GM18519 (cell line): ENCODE measurements around the gene RNF144A.
A peak's percentile ranks its signal among the peaks of the same experiment; 100 is the strongest.
"Not testable (repeated sequence)": the region's sequence is repeated elsewhere in the genome, so short reads cannot be mapped to it uniquely, and the experiment has no call there.

Experiments
- ATAC-seq: cut with Tn5 transposase; IDR thresholded peaks from one replicate; pipeline ENCODE4 v1.9.1; 2021; ENCODE audit warnings: mild to moderate bottlenecking, moderate library complexity; ENCODE audit not compliant: unreplicated experiment, low FRiP score

RNF144A gene

DNA sequence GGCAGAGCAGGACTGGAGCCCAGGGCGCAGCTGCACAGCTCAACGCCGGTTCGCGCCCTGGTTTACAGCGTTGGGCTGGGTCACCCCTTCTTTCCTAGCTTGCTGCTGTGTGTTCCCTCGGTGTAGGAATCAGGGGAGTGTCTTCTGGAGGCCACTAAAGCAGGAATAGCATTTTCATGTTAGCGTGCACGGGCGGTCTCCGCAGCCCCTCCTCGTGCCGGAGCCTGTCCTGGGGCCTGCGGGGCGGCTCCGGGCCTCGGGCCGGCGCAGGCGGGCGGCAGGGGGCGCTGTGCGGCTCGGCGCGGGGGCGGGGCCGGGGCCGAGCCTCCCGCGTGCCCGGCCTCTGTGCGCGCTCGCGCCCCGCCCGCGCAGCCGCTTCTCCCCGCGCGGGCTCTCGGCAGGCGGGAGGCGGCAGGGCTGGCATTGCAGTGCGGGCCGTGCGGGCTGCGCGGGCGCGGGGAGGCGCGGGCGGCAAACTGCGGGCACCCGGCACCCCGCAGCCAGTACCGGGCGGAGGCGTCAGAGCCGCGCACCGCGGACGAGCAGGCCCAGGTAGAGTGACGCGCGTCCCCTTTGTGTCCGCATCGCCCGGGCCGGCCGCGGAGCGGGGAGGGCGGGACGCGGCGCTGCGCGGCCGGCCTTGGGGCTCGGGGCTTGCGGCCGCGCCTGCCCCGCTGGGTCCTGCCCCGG is at the start of gene RNF144A:
Gene RNF144A, plus strand, starts transcription at position 342 of the 690 bp plus-strand sequence. CDS start 79,515 bp downstream, outside the sequence.
- peak; percentile 73 for ATAC-seq

DNA sequence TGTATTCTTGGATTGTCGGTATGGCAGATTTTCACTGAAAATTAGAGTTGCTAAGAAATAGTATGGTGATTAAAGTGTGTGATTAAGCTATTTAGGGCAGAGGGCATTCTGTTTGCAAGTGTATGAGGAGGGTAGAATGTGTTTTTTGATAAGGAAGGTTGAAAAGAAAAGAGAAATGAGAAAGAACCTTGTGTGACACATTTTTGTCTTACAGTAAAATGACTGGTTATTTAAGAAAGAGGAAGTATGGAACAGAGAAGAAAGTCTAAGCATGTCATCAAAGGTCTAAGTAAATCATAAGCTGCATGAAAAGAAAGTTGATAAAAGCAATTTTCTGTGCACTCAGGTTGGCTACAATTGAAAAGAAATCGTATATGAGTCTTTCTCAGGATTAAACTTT is 44.8 kb upstream of the RNF144A start:
- peak; percentile 87 for ATAC-seq

GRCh38 chr2:6874032-6874431 is 43.2 kb upstream of the RNF144A start:
- no peak for ATAC-seq

DNA sequence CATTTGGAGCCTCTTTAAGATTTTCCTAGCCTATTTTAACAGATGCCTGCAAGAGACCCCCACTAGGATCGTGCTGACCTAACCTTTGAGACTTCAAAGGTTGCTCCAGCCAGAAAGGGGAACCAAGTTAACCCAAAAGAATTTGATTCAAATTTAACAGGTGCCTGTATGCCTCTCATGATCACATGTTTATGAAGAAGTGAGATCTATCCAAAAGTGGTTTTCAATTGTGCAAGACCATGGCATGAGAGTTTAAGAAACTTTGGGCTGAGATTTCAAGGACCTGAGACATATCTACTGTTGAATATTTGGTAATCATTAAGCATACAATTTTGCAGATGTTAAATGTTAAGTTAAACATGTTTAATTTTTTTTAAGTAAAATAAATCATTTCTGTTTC is 40.9 kb upstream of the RNF144A start:
- ATAC-seq, result no peak

- peak; percentile 84 for ATAC-seq
Observed at GRCh38 chr2:6877402-6878304, 39.6 kb upstream of the RNF144A start, which contains the start of gene RSAD2. RSAD2 (plus strand) TSS chr2:6877777; CDS start chr2:6877801, 24 bp downstream.

GRCh38 chr2:6878549-6878948 is 38.7 kb upstream of the RNF144A start:
- ATAC-seq, result no peak

GRCh38 chr2:6879011-6879410 is 38.2 kb upstream of the RNF144A start:
- ATAC-seq, result no peak

GRCh38 chr2:6880200-6880733 is 36.9 kb upstream of the RNF144A start:
- no peak for ATAC-seq

DNA sequence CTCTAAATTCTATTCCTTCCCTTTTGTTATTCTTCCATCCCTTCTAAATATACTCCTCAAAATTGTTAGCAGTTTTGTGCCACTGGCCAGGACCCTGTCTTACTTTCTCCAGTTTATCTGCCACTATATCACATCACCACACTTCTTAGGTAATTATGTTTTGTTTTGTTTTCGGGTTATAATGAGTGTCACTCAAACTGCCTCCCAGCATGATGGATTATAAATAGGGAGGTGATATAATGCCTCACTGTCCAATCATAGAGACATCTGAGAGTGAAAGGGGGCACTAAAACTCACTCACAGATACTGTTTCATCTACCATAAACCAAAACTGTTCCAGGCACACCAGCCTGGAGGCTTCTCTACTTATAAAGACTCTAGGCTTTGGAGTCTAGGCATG is 36.2 kb upstream of the RNF144A start:
- no peak for ATAC-seq

DNA sequence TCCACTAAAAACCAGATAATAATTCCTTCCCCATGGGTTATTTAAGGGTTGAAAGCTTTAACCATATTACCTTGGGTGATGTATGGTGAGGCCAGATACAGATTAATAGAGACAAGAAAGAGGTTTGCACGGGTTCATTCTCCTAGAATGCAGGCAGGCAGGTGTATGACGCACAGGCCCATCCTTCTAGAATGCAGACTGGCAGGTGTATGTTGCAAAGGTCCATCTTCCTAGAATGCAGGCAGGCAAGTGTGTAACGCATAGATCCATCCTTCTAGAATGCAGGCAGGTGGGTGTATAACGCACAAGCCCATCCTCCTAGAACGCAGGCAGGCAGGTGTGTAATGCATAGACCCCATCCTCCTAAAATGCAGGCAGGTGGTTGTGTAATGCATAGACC is 35.7 kb upstream of the RNF144A start:
- ATAC-seq, result no peak

GRCh38 chr2:6883448-6884122 is 33.6 kb upstream of the RNF144A start:
- no peak for ATAC-seq

- ATAC-seq, result no peak
Observed at GRCh38 chr2:6885551-6885950, 31.7 kb upstream of the RNF144A start.

GRCh38 chr2:6885968-6886367 is 31.2 kb upstream of the RNF144A start:
- no peak for ATAC-seq

DNA sequence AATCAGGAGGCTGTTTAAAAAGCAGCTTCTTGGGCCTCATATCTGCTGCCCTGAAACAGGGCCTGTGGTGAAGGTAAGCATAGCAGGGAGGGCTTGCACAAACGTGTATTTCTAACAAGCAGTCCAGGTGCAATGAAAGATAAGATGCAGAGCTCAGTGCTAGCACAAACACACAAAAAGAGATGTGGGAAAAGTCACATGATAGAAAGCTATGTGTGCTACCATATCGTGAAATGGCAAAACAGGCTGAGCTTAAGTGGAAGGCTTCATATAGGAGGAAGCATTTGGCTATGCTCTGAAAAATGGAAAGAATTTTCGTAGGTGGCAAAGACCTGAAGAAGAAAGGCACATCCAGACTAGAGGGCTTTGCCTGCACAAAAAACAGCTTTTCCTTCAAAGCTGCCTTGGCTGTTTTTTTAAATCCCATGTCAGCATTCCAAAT is 29.4 kb upstream of the RNF144A start:
- no peak for ATAC-seq

GRCh38 chr2:6888724-6889123 is 28.5 kb upstream of the RNF144A start:
- no peak for ATAC-seq

- ATAC-seq, result no peak
Observed at GRCh38 chr2:6893876-6894482, 23.2 kb upstream of the RNF144A start.

GRCh38 chr2:6896930-6897759 is 20.1 kb upstream of the RNF144A start:
- ATAC-seq, result no peak

DNA sequence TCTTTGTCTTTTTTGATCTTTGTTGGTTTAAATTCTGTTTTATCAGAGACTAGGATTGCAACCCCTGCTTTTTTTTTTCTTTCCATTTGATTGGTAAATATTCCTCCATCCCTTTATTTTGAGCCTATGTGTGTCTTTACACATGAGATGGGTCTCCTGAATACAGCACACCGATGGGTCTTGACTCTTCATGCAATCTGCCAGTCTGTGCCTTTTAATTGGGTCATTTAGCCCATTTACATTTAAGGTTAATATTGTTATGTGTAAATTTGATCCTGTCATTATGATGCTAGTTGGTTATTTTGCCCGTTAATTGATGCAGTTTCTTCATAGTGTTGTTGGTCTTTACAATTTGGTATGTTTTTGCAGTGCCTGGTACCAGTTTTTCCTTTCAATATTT is 14.6 kb upstream of the RNF144A start:
- not testable (repeated sequence) for ATAC-seq

GRCh38 chr2:6905668-6906067 is 11.5 kb upstream of the RNF144A start:
- ATAC-seq, result no peak
